H1 (cell line): ENCODE data around the gene HSDL2.

Experiments
- EZH2 ChIP-seq: fragments of 200-600 bp; sonication (generic); IDR thresholded peaks from 2 replicates; pipeline ENCODE4 v1.7.1; 2012; ENCODE audit warnings: low read depth, mild to moderate bottlenecking, moderate library complexity, low read length, inconsistent platforms; ENCODE audit not compliant: severe bottlenecking
- RAD21 ChIP-seq, 2 experiments: IDR thresholded peaks in 1 of 2; conservative IDR thresholded peaks in 1 of 2; 2 replicates each; pipeline ENCODE4 v1.6.1; 2011; ENCODE audit warnings: low read depth in 2 of 2, low read length in 2 of 2, improper control_type of control experiment in 1 of 2, inconsistent platforms in 1 of 2, mild to moderate bottlenecking in 1 of 2, moderate library complexity in 1 of 2
- TF ChIP-seq, protein P1 (sequence below): IDR thresholded peaks from 2 replicates; pipeline ENCODE4 v1.6.1; 2011; ENCODE audit warnings: low read length, improper control_type of control experiment
- TF ChIP-seq, protein P2 (sequence below), 3 experiments: IDR thresholded peaks; 1 replicate in 2 of 3; 2 replicates in 1 of 3; pipeline versions ENCODE4 v1.5.1 to v1.6.1; 2011; ENCODE audit warnings: low read length in 3 of 3, mild to moderate bottlenecking in 3 of 3, inconsistent platforms in 2 of 3, low read depth in 1 of 3, moderate library complexity in 1 of 3; ENCODE audit not compliant: insufficient read depth in 1 of 3; ENCODE audit errors: control extremely low read depth in 1 of 3

DNA sequence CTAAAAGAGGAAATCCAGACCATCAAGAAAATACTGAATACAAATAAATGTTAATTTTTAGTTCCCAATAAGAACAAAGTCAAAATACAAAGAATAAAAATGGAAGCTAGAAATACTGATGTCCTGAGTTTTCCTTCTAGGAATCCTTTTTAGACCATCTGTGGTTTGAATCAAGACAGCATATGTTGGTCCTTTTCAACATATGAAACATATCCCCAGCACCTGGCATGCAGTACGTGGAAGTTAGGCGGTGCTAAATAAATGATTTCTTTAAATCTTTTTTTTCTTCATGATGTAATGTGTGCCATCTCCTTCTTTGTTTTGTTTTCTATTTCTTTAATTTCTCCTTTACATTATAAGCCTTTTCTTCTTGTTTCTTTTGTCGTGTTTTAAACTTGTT lies 140.7 kb downstream of the HSDL2 start:
- TF ChIP-seq RAD21 (IDR thresholded peaks at IDR 0.05 in 1 of 2, conservative IDR thresholded peaks at IDR 0.05 in 1 of 2; ENCODE audit: low read depth in 2 of 2, low read length in 2 of 2) (no peak), EZH2 (no peak)
- TF ChIP-seq, protein P1, sequence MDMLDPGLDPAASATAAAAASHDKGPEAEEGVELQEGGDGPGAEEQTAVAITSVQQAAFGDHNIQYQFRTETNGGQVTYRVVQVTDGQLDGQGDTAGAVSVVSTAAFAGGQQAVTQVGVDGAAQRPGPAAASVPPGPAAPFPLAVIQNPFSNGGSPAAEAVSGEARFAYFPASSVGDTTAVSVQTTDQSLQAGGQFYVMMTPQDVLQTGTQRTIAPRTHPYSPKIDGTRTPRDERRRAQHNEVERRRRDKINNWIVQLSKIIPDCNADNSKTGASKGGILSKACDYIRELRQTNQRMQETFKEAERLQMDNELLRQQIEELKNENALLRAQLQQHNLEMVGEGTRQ, result no peak
- TF ChIP-seq, protein P2, sequence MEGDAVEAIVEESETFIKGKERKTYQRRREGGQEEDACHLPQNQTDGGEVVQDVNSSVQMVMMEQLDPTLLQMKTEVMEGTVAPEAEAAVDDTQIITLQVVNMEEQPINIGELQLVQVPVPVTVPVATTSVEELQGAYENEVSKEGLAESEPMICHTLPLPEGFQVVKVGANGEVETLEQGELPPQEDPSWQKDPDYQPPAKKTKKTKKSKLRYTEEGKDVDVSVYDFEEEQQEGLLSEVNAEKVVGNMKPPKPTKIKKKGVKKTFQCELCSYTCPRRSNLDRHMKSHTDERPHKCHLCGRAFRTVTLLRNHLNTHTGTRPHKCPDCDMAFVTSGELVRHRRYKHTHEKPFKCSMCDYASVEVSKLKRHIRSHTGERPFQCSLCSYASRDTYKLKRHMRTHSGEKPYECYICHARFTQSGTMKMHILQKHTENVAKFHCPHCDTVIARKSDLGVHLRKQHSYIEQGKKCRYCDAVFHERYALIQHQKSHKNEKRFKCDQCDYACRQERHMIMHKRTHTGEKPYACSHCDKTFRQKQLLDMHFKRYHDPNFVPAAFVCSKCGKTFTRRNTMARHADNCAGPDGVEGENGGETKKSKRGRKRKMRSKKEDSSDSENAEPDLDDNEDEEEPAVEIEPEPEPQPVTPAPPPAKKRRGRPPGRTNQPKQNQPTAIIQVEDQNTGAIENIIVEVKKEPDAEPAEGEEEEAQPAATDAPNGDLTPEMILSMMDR (IDR thresholded peaks at IDR 0.05; ENCODE audit: control extremely low read depth in 1 of 3, insufficient read depth in 1 of 3, low read depth in 1 of 3, low read length in 3 of 3), result no peak
